T-cell (primary cell): ENCODE results near the gene ATP2A3. TPM values are rescaled to one million over a fixed set of nuclear protein-coding genes. Genes with fewer than 3 reads are reported as not detected.

Source experiments
- ATAC-seq, 4 experiments: fragments of 200-7000 bp in 3 of 4; fragments of 150-1000 bp in 1 of 4; cut with Tn5 transposase; replicated peaks in 1 of 4; 1 replicate in 3 of 4; 2 replicates in 1 of 4; pipeline ENCODE4 v1.10.0; 2021; ENCODE audit warnings: moderate library complexity in 3 of 4, mild to moderate bottlenecking in 2 of 4, moderate number of reproducible peaks in 1 of 4
- CTCF ChIA-PET, 2 donors: fragments of 300-600 bp; sonication (Branson Sonifier 250); formaldehyde crosslinking; loops; one replicate each; lab custom pipeline; 2022; ENCODE audit warnings: antibody characterized with exemption in 2 of 2; lab: Charles Lee
- POLR2A ChIA-PET, 2 donors: fragments of 300-600 bp; sonication (Branson Sonifier 250); formaldehyde crosslinking; loops; one replicate each; lab custom pipeline; 2022; ENCODE audit warnings: antibody characterized with exemption in 2 of 2; lab: Charles Lee
- DNase-seq, 35 experiments: peaks; one replicate each; pipeline versions ENCODE4 v3.0.0 to v3.0.0-alpha.2; 2013 to 2023
- H3K27ac ChIP-seq: one replicate; pipeline ENCODE4 v1.5.1; 2013; ENCODE audit warnings: low read length
- H3K27me3 ChIP-seq, 2 experiments: replicated peaks in 1 of 2; 1 replicate in 1 of 2; 2 replicates in 1 of 2; pipeline versions ENCODE4 v1.6.1 to v1.7.0; 2013; ENCODE audit warnings: low read length in 1 of 2, mixed read lengths in 1 of 2; ENCODE audit not compliant: control insufficient read depth in 2 of 2, insufficient read depth in 2 of 2; ENCODE audit errors: extremely low read depth in 1 of 2
- H3K36me3 ChIP-seq, 2 donors: 1 replicate in 1 of 2; 2 replicates in 1 of 2; pipeline versions ENCODE4 v1.6.1 to v1.7.0; 2013; ENCODE audit warnings: low read length in 1 of 2; ENCODE audit not compliant: control insufficient read depth in 2 of 2, insufficient read depth in 1 of 2; ENCODE audit errors: extremely low read depth in 1 of 2
- H3K4me1 ChIP-seq, 2 experiments: 1 replicate in 1 of 2; 2 replicates in 1 of 2; pipeline versions ENCODE4 v1.6.1 to v1.7.0; 2013; ENCODE audit warnings: low read length in 2 of 2, mixed read lengths in 1 of 2; ENCODE audit not compliant: insufficient read depth in 2 of 2, control insufficient read depth in 1 of 2; ENCODE audit errors: extremely low read depth in 1 of 2
- H3K4me3 ChIP-seq, 2 donors: 1 replicate in 1 of 2; 2 replicates in 1 of 2; pipeline versions ENCODE4 v1.5.1 to v1.7.0; 2013; ENCODE audit warnings: mild to moderate bottlenecking in 2 of 2, low read length in 1 of 2, moderate library complexity in 1 of 2; ENCODE audit not compliant: control insufficient read depth in 1 of 2; ENCODE audit errors: extremely low read depth in 1 of 2
- H3K9me3 ChIP-seq: 2 replicates; pipeline ENCODE4 v1.7.0; 2013
- H3K27ac Mint-ChIP-seq, 2 donors: one replicate each; pipeline ENCODE4 v1.8.0; 2020 to 2021; ENCODE audit warnings: mild to moderate bottlenecking in 2 of 2, mixed read lengths in 2 of 2
- H3K27me3 Mint-ChIP-seq, 2 donors: one replicate each; pipeline ENCODE4 v1.8.0; 2021 to 2022; ENCODE audit warnings: mixed read lengths in 2 of 2
- H3K36me3 Mint-ChIP-seq: one replicate; pipeline ENCODE4 v1.8.0; 2021; ENCODE audit warnings: mixed read lengths
- H3K4me1 Mint-ChIP-seq, 3 donors: one replicate each; pipeline ENCODE4 v1.8.0; 2020 to 2022; ENCODE audit warnings: mixed read lengths in 3 of 3, mild to moderate bottlenecking in 1 of 3
- H3K4me3 Mint-ChIP-seq, 3 donors: one replicate each; pipeline ENCODE4 v1.8.0; 2020 to 2022; ENCODE audit warnings: mild to moderate bottlenecking in 3 of 3, mixed read lengths in 3 of 3, moderate library complexity in 3 of 3
- H3K9me3 Mint-ChIP-seq, 3 donors: one replicate each; pipeline ENCODE4 v1.8.0; 2020 to 2022; ENCODE audit warnings: mixed read lengths in 3 of 3
- WGBS: methylation state at CpG from one replicate; pipeline ENCODE4 v1.1.5; 2013; ENCODE audit warnings: missing lambda C conversion rate; ENCODE audit not compliant: insufficient coverage; 5-methylcytosine and 5-hydroxymethylcytosine counted together
- total RNA-seq, 35 experiments: library from RNA in 6 of 35; stranded (reverse) in 6 of 35; fragments of 120-200 nt in 1 of 35; gene quantifications; one replicate each; pipeline versions ENCODE4 v1.2.1 to v1.2.4 and lab custom pipeline; 2013 to 2026

Gene ATP2A3
- total RNA-seq, 5 donors from 2014 or later (not counting 1 experiment from before 2014, with no cell fraction given), result 228 to 303 (median 248) TPM

GRCh38 chr17:3926860-3927627 lies 37.2 kb downstream of the ATP2A3 start:
- Mint-ChIP-seq H3K4me3 (no peak overlapping the region), H3K9me3 (no peaks in the 10 kb centered on the region), H3K27ac (peak overlapping the region in 1 of 2 donors; percentile 11), H3K36me3 (peaks cover 21% of the 10 kb centered on the region), H3K27me3 (no peaks in the 10 kb centered on the region), H3K4me1 (peaks cover 0 to 4% (median 0%) of the 10 kb centered on the region in 3 donors)
- Histone ChIP-seq H3K4me1 (no peaks in the 10 kb centered on the region), H3K4me3 (no peak overlapping the region), H3K9me3 (no peaks in the 10 kb centered on the region), H3K36me3 (peaks cover 33 to 57% of the 10 kb centered on the region in 2 donors), H3K27ac (no peak overlapping the region), H3K27me3 (no peaks in the 10 kb centered on the region)
- no peak for DNase-seq
- 94% methylated on average over 13 of the region's 16 CpGs for WGBS
- ChIA-PET CTCF (no interaction called here), POLR2A (no interaction called here)
- ATAC-seq, result no peak

DNA sequence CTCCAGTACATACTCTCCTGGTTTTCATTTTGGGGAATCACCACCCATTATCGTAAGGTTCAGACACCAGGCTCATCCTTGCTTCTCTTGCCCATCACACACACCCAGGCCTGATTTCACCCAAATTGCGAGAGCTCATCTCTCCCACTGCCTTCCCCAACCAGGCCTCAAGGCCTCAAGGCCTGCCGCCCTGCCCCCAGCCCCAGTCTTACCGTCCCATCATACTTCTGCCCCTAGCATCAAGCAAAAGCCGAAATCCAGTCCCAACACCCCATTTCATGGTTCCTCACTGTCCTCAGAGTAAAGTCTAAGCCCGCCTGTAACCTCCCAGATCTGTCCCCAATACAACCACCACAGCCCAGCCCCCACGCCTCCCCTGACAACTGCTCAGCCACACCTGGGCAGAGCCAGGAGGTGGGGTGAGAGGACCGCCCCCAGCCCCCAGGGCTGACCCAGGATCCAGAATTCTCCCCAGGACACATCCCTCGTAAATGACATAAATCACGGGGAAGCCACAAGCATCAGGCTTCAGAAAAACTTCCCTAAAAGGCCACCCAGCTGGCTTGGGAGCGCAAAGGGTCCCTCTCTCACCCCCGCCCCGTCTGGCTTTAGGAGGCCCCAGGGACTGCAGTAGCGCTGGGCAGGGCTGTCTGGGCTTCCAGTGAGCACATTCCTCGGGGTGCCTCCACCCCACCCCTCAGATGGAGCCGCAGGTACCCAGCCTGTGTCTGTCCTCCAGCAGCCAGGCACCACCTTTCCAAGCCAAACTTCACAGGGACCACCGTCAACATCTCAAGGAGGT lies 38.4 kb downstream of the ATP2A3 start:
- Mint-ChIP-seq H3K27ac (no peak overlapping the region), H3K9me3 (no peaks in the 10 kb centered on the region), H3K4me3 (no peak overlapping the region), H3K36me3 (peaks cover 14% of the 10 kb centered on the region), H3K27me3 (no peaks in the 10 kb centered on the region), H3K4me1 (peaks cover 0 to 4% (median 0%) of the 10 kb centered on the region in 3 donors)
- DNase-seq (no peak), ATAC-seq (no peak)
- Histone ChIP-seq H3K4me3 (no peak overlapping the region), H3K27ac (no peak overlapping the region), H3K4me1 (no peaks in the 10 kb centered on the region), H3K36me3 (peaks cover 33 to 53% of the 10 kb centered on the region in 2 donors), H3K9me3 (no peaks in the 10 kb centered on the region), H3K27me3 (no peaks in the 10 kb centered on the region)
- ChIA-PET POLR2A (interaction anchor here (0.5 to 0.6 kb wide), 2 partner anchors 27 kb away, joined by 3 read pairs; no protein-coding TSS in a partner anchor), CTCF (no interaction called here)
- 95% methylated on average over 12 of the region's 17 CpGs for WGBS

- 95% methylated on average over 33 of the region's 40 CpGs for WGBS
- Mint-ChIP-seq H3K9me3 (no peaks in the 10 kb centered on the region), H3K27ac (no peak overlapping the region), H3K4me1 (peaks cover 0 to 4% (median 0%) of the 10 kb centered on the region in 3 donors), H3K4me3 (no peak overlapping the region), H3K27me3 (no peaks in the 10 kb centered on the region), H3K36me3 (peaks cover 14% of the 10 kb centered on the region)
- Histone ChIP-seq H3K4me1 (no peaks in the 10 kb centered on the region), H3K27me3 (no peaks in the 10 kb centered on the region), H3K36me3 (peaks cover 33 to 42% of the 10 kb centered on the region in 2 donors), H3K9me3 (no peaks in the 10 kb centered on the region), H3K4me3 (no peak overlapping the region), H3K27ac (no peak overlapping the region)
- DNase-seq, result no peak
- ChIA-PET POLR2A (interaction anchor here (0.5 to 0.6 kb wide), 2 partner anchors 28 kb away, joined by 3 read pairs; no protein-coding TSS in a partner anchor), CTCF (no interaction called here)
- ATAC-seq, result no peak
Measured at GRCh38 chr17:3924512-3925350, 39.5 kb downstream of the ATP2A3 start.

GRCh38 chr17:3923466-3924190 lies 40.6 kb downstream of the ATP2A3 start:
- no peak for ATAC-seq
- H3K27ac Mint-ChIP-seq, result no peak overlapping the region
- POLR2A ChIA-PET, result no interaction called here
- no peak overlapping the region for H3K4me3 Mint-ChIP-seq
- H3K27me3 Mint-ChIP-seq, result no peaks in the 10 kb centered on the region
- peaks cover 30 to 31% of the 10 kb centered on the region in 2 donors for H3K36me3 ChIP-seq
- WGBS, result 82% methylated on average over 2 of the region's 18 CpGs
- peaks cover 14% of the 10 kb centered on the region for H3K36me3 Mint-ChIP-seq
- no peak overlapping the region for H3K4me3 ChIP-seq
- CTCF ChIA-PET, result no interaction called here
- H3K9me3 Mint-ChIP-seq, result no peaks in the 10 kb centered on the region
- no peaks in the 10 kb centered on the region for H3K27me3 ChIP-seq
- no peak for DNase-seq
- H3K9me3 ChIP-seq, result no peaks in the 10 kb centered on the region
- peaks cover 0 to 4% (median 0%) of the 10 kb centered on the region in 3 donors for H3K4me1 Mint-ChIP-seq
- H3K27ac ChIP-seq, result no peak overlapping the region
- no peaks in the 10 kb centered on the region for H3K4me1 ChIP-seq

DNA sequence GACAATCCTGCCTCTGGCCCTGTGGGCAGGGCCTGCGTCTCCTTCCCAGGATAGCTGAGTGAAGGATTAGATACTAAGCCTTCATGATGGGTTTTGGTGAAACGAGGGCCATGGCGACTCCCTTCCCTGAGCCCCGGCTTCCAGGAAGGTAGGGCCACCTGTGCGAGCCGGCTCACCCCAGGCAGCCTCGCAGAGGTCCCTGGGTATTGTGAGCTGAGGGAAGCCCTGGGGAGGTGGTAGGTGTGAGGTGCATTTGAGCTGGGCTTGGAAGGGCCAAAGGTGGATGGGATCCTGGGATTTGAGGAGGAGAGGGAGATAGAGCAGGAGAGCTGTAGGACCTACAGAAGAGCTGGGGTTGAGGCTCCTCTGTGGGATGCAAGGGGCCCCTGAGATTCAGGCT lies 41.5 kb downstream of the ATP2A3 start:
- WGBS, result 85% methylated on average over 4 of the region's 7 CpGs
- no peaks in the 10 kb centered on the region for H3K27me3 ChIP-seq
- peaks cover 22 to 29% of the 10 kb centered on the region in 2 donors for H3K36me3 ChIP-seq
- POLR2A ChIA-PET, result no interaction called here
- no peaks in the 10 kb centered on the region for H3K9me3 Mint-ChIP-seq
- H3K4me3 Mint-ChIP-seq, result no peak overlapping the region
- no peak for ATAC-seq
- peaks cover 14% of the 10 kb centered on the region for H3K36me3 Mint-ChIP-seq
- CTCF ChIA-PET, result no interaction called here
- peaks cover under 1% of the 10 kb centered on the region in 2 experiments for H3K4me1 ChIP-seq
- H3K4me1 Mint-ChIP-seq, result peaks cover 0 to 8% (median 2%) of the 10 kb centered on the region in 3 donors
- DNase-seq, result no peak
- no peaks in the 10 kb centered on the region for H3K9me3 ChIP-seq
- H3K27ac Mint-ChIP-seq, result peak overlapping the region; percentile 39 to 57
- H3K27me3 Mint-ChIP-seq, result no peaks in the 10 kb centered on the region
- H3K27ac ChIP-seq, result no peak overlapping the region
- no peak overlapping the region for H3K4me3 ChIP-seq
